ENCODE results near the gene TASL. TPM values are rescaled to one million over a fixed set of nuclear protein-coding genes. Genes with fewer than 3 reads are reported as not detected.

The TASL gene
- total RNA-seq (2021), result not detected in 2 replicates
- Bru-seq, nascent RNA, result not detected
- BruChase-seq, experiment 1, labeled RNA remaining after a 2-hour chase, result not detected
- BruChase-seq, experiment 2, labeled RNA remaining after a 6-hour chase, result not detected
- long read RNA-seq, result 0 reads

GRCh38 chrX:30577362-30577991, at the start of gene TASL:
TASL (minus strand) TSS chrX:30577766; CDS start chrX:30560355, 17,411 bp downstream.
- Histone ChIP-seq H3K27ac (no peak within 1 kb of the TSS), H3K4me3 (no peak within 1 kb of the TSS), H3K4me2 (no peak within 1 kb of the TSS), H3K36me3 (ENCODE audit: low read depth) (no peaks in the 10 kb centered on the region), H3K4me1 (replicated peaks; ENCODE audit: insufficient read depth) (no peaks in the 10 kb centered on the region), H4K20me1 (ENCODE audit: insufficient read depth) (no peaks in the 10 kb centered on the region), H2AFZ (no peak within 1 kb of the TSS), H3F3A (ENCODE audit: insufficient read depth, low read depth) (no peaks in the 10 kb centered on the region), H3K27me3 (ENCODE audit: insufficient read depth, low read depth) (no peaks in the 10 kb centered on the region), H3K9me2 (ENCODE audit: insufficient read depth) (no peaks in the 10 kb centered on the region), H3K9me3 (ENCODE audit: insufficient read depth, low read depth) (no peaks in the 10 kb centered on the region), H3K79me2 (ENCODE audit: low read depth) (no peaks in the 10 kb centered on the region)
- BruUV-seq (replicated peaks), result no TSS peak
- intact Hi-C loops (cut with micrococcal nuclease; ENCODE audit: unreplicated experiment), result no loop called here
- CTCF ChIA-PET, result no interaction called here
- no peak for TF ChIP-seq CTCF (conservative IDR thresholded peaks at IDR 0.05)
- no peak for TF ChIP-seq EZH2 (IDR thresholded peaks at IDR 0.05; ENCODE audit: low read depth)
- no peak for DNase-seq
- POLR2A ChIA-PET (ENCODE audit: unreplicated experiment), result interaction anchor here (0.6 kb wide), 1 partner anchor 105 kb away, joined by 3 read pairs; no protein-coding TSS in a partner anchor

- no peaks in the 10 kb centered on the region for H3K9me2 ChIP-seq (ENCODE audit: insufficient read depth)
- CTCF ChIA-PET, result interaction anchor here (0.5 kb wide), 1 partner anchor 122 kb away, joined by 7 read pairs; no protein-coding TSS in a partner anchor
- no peak overlapping the region for H3K4me3 ChIP-seq
- POLR2A ChIA-PET (ENCODE audit: unreplicated experiment), result no interaction called here
- H3F3A ChIP-seq (ENCODE audit: insufficient read depth, low read depth), result no peaks in the 10 kb centered on the region
- H3K79me2 ChIP-seq (ENCODE audit: low read depth), result no peaks in the 10 kb centered on the region
- H3K36me3 ChIP-seq (ENCODE audit: low read depth), result no peaks in the 10 kb centered on the region
- no peak overlapping the region for H3K4me2 ChIP-seq
- intact Hi-C loops (cut with micrococcal nuclease; ENCODE audit: unreplicated experiment), result no loop called here
- no peaks in the 10 kb centered on the region for H4K20me1 ChIP-seq (ENCODE audit: insufficient read depth)
- DNase-seq, result no peak
- H3K27me3 ChIP-seq (ENCODE audit: insufficient read depth, low read depth), result no peaks in the 10 kb centered on the region
- no peaks in the 10 kb centered on the region for H3K4me1 ChIP-seq (replicated peaks; ENCODE audit: insufficient read depth)
- no peak overlapping the region for H3K27ac ChIP-seq
- no TSS peak for BruUV-seq (replicated peaks)
- no peak for TF ChIP-seq CTCF (conservative IDR thresholded peaks at IDR 0.05)
- H2AFZ ChIP-seq, result no peak overlapping the region
- H3K9me3 ChIP-seq (ENCODE audit: insufficient read depth, low read depth), result no peaks in the 10 kb centered on the region
Measured at GRCh38 chrX:30626402-30626801, 48.8 kb upstream of the TASL start.

- Histone ChIP-seq H3K9me3 (ENCODE audit: insufficient read depth, low read depth) (no peaks in the 10 kb centered on the region), H2AFZ (no peak overlapping the region), H3K9me2 (ENCODE audit: insufficient read depth) (no peaks in the 10 kb centered on the region), H4K20me1 (ENCODE audit: insufficient read depth) (no peaks in the 10 kb centered on the region), H3K4me2 (no peak overlapping the region), H3F3A (ENCODE audit: insufficient read depth, low read depth) (no peaks in the 10 kb centered on the region), H3K4me3 (no peak overlapping the region), H3K27ac (no peak overlapping the region), H3K4me1 (replicated peaks; ENCODE audit: insufficient read depth) (0 out of 2 replicates have a peak, but pooled peaks cover 3% of the 10 kb centered on the region), H3K36me3 (ENCODE audit: low read depth) (no peaks in the 10 kb centered on the region), H3K27me3 (ENCODE audit: insufficient read depth, low read depth) (no peaks in the 10 kb centered on the region), H3K79me2 (ENCODE audit: low read depth) (no peaks in the 10 kb centered on the region)
- BruUV-seq (replicated peaks), result no TSS peak
- no peak for DNase-seq
- ChIA-PET POLR2A (ENCODE audit: unreplicated experiment) (no interaction called here), CTCF (no interaction called here)
- intact Hi-C loops (cut with micrococcal nuclease; ENCODE audit: unreplicated experiment), result no loop called here
- TF ChIP-seq EZH2 (IDR thresholded peaks at IDR 0.05; ENCODE audit: low read depth) (no peak), CTCF (conservative IDR thresholded peaks at IDR 0.05) (no peak)
Measured at GRCh38 chrX:30622361-30622760, 44.8 kb upstream of the TASL start.
